Brain microvascular endothelial cell (primary cell): Measurements from ENCODE around the gene CCL15.

ENCODE experiments used
- DNase-seq: peaks from one replicate; pipeline ENCODE4 v3.0.0-alpha.2; 2020
- H3K27ac ChIP-seq: fragments of 250-450 bp; sonication (Bioruptor Pico); 2 replicates; pipeline ENCODE4 v1.5.1; 2020; ENCODE audit warnings: mild to moderate bottlenecking, moderate library complexity
- H3K27me3 ChIP-seq: fragments of 250-450 bp; sonication (Bioruptor Pico); replicated peaks from 2 replicates; pipeline ENCODE4 v1.5.1; 2020; ENCODE audit warnings: mild to moderate bottlenecking
- H3K36me3 ChIP-seq: fragments of 250-450 bp; sonication (Bioruptor Pico); replicated peaks from 2 replicates; pipeline ENCODE4 v1.5.1; 2020; ENCODE audit warnings: mild to moderate bottlenecking
- H3K4me3 ChIP-seq: 2 replicates; pipeline ENCODE4 v1.5.1; 2011; ENCODE audit warnings: low read depth, mild to moderate bottlenecking, control low read depth, low read length, moderate library complexity
- CTCF ChIP-seq: IDR thresholded peaks from 2 replicates; pipeline ENCODE4 v1.5.1; 2011; ENCODE audit warnings: low read depth, mild to moderate bottlenecking, moderate library complexity, low read length, control low read depth, inconsistent platforms; ENCODE audit errors: missing control alignments
- in situ Hi-C: cut with HindIII; loops from 2 replicates; pipeline ENCODE4 v1.10.0; 2017; ENCODE audit warnings: low sequenced_read_pairs, low pct_ligation_motif_present

Gene CCL15

GRCh38 chr17:35978346-35978745, 23.0 kb downstream of the CCL15 start:
- no peak overlapping the region for H3K27ac ChIP-seq
- no peaks in the 10 kb centered on the region for H3K27me3 ChIP-seq
- in situ Hi-C loops, result no loop called here
- no peaks in the 10 kb centered on the region for H3K36me3 ChIP-seq
- H3K4me3 ChIP-seq, result no peak overlapping the region
- no peak for TF ChIP-seq CTCF
- no peak for DNase-seq

- no peaks in the 10 kb centered on the region for H3K27me3 ChIP-seq
- in situ Hi-C loops, result no loop called here
These were observed 23.8 kb downstream of the CCL15 start for GRCh38 chr17:35977509-35977908.

DNA sequence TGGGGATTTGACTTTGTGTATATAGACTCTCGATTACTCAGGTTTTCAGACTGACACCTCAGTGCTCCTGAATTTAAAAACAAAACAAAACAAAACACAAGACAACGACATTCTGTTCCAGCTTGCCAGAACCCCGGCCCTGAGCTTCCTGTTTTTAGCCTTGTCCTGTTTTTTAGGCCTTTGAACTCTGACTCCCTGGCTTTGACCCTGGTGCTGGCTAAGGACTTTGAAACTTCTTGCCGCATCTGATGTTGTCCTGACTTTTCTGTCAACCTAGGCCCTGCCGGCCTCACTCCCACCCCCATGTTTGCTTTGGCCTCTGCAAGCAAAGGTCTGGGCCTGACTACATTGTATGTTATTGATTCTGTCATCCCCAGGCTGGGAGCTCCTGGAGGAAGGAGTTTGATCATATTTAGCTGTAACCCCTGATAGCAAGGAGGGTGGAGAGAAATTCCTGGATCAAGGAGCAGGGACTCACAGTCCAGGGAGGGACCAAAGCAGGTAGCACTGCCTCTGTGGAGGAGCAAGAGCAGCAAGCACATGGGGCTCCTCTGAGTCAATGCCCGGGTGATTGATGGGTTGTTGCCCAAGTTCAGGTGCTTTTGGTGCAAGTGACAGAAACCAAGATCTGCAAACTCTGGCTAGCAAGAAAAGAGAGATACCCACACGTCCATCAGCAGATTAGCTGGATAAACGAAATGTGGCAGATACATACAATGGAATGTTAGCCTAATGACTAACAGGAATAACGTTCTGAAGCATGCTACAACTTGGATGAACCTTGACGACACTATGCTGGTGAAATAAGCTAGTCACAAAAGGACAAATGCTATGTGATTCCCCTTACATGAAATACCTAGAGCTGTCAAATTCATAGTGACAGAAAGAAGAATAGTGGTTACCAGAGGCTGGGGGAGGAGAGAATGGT, 27.8 kb downstream of the CCL15 start:
- H3K36me3 ChIP-seq, result no peaks in the 10 kb centered on the region
- DNase-seq, result peak; percentile 36
- H3K27me3 ChIP-seq, result no peaks in the 10 kb centered on the region
- no peak for TF ChIP-seq CTCF
- no peak overlapping the region for H3K27ac ChIP-seq
- no peak overlapping the region for H3K4me3 ChIP-seq
- in situ Hi-C loops, result no loop called here

More at GRCh38 chr17:35977509-35977908, 23.8 kb downstream of the CCL15 start:
- Histone ChIP-seq H3K36me3 (no peaks in the 10 kb centered on the region), H3K27ac (no peak overlapping the region), H3K4me3 (no peak overlapping the region)
- TF ChIP-seq CTCF, result no peak
- DNase-seq, result no peak

DNA sequence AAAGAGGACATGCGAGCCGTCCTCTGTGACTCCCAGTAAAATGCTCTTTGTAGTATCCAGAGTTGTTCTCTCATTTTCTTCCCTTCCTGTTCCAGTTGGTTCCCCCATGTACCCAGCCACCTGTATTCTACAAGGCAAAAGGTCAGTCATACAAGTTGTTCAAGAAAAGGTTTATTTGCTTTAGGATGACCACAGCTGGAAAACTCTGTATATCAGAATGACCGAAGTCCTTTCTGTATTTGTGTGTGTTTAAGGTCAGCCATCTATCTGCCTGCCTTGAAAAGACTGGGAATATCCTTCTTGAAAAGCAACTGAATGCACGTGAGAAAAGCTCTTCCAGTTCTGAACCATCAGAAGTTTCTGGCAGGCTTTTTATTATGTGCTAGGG, 28.4 kb downstream of the CCL15 start:
- in situ Hi-C loops, result no loop called here
- Histone ChIP-seq H3K36me3 (no peaks in the 10 kb centered on the region), H3K27me3 (no peaks in the 10 kb centered on the region), H3K4me3 (no peak overlapping the region), H3K27ac (no peak overlapping the region)
- TF ChIP-seq CTCF, result no peak
- no peak for DNase-seq

DNA sequence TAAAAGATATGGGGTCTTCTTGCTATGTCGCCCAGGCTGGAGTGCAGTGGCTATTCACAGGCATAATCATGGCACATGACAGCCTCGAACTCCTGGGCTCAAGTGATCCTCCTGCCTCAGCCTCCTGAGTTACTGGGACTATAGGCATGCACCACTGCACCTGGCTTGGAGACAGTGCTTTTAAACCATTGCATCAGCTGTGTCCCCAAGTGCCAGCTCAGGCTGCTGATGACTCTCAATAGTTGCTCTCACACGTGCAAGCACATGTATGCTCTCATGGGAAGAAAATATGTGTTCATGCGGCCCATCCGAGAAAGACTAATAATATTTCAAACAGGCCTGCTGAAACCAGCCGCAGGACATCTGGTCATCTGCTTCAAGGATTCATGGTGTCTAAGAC, 28.8 kb downstream of the CCL15 start:
- in situ Hi-C loops, result no loop called here
- Histone ChIP-seq H3K27me3 (no peaks in the 10 kb centered on the region), H3K27ac (no peak overlapping the region), H3K36me3 (no peaks in the 10 kb centered on the region), H3K4me3 (no peak overlapping the region)
- no peak for DNase-seq
- TF ChIP-seq CTCF, result no peak
